GM23248 (cell line): ENCODE data around the gene AKR1C3.

Source experiments
- EZH2 ChIP-seq: fragments of 200-600 bp; sonication (generic); IDR thresholded peaks from 2 replicates; pipeline ENCODE4 v1.6.1; 2018; ENCODE audit warnings: antibody characterized with exemption, mild to moderate bottlenecking; ENCODE audit not compliant: insufficient read depth, poor library complexity, severe bottlenecking
- EZH2phosphoT487 ChIP-seq: fragments of 200-600 bp; sonication (generic); IDR thresholded peaks from 2 replicates; pipeline ENCODE4 v1.6.1; 2018; ENCODE audit warnings: antibody characterized with exemption, moderate library complexity, mild to moderate bottlenecking, low read depth; ENCODE audit not compliant: insufficient read depth

GRCh38 chr10:5123886-5124285 lies 29.7 kb downstream of the AKR1C3 start:
- TF ChIP-seq EZH2phosphoT487 (no peak), EZH2 (no peak)
